ENCODE measurements around the gene WNT7B.

GRCh38 chr22:45972889-45973253, 4.1 kb downstream of the WNT7B start:
- TF ChIP-seq POLR2AphosphoS5 (IDR thresholded peaks at IDR 0.05) (no peak), CTCF (IDR thresholded peaks at IDR 0.05) (no peak)
